Measurements from ENCODE around the gene PRELID1.

Gene PRELID1

GRCh38 chr5:177327539-177328522, 24.2 kb downstream of the PRELID1 start:
- Histone ChIP-seq H3K27ac (ENCODE audit: low read depth in 2 of 2, low read length in 2 of 2) (no peak overlapping the region), H3K27me3 (ENCODE audit: control insufficient read depth in 2 of 2, insufficient read depth in 2 of 2, low read length in 2 of 2) (no peaks in the 10 kb centered on the region), H3K4me1 (ENCODE audit: control insufficient read depth in 2 of 2, insufficient read depth in 2 of 2, low read length in 2 of 2) (peaks cover 0 to 4% of the 10 kb centered on the region in 2 donors), H3K9ac (ENCODE audit: low read depth in 1 of 2, low read length in 2 of 2) (no peak overlapping the region), H3K4me3 (ENCODE audit: low read length in 2 of 2) (no peak overlapping the region), H3K36me3 (ENCODE audit: control insufficient read depth in 2 of 2, insufficient read depth in 2 of 2, low read length in 2 of 2) (peaks cover 23 to 36% of the 10 kb centered on the region in 2 donors), H3K9me3 (ENCODE audit: control insufficient read depth in 2 of 2, low read length in 2 of 2) (no peaks in the 10 kb centered on the region)

GRCh38 chr5:177328545-177329231, 25.1 kb downstream of the PRELID1 start:
- Histone ChIP-seq H3K9ac (ENCODE audit: low read depth in 1 of 2, low read length in 2 of 2) (no peak overlapping the region), H3K4me1 (ENCODE audit: control insufficient read depth in 2 of 2, insufficient read depth in 2 of 2, low read length in 2 of 2) (peaks cover 0 to 4% of the 10 kb centered on the region in 2 donors), H3K27me3 (ENCODE audit: control insufficient read depth in 2 of 2, insufficient read depth in 2 of 2, low read length in 2 of 2) (no peaks in the 10 kb centered on the region), H3K9me3 (ENCODE audit: control insufficient read depth in 2 of 2, low read length in 2 of 2) (no peaks in the 10 kb centered on the region), H3K4me3 (ENCODE audit: low read length in 2 of 2) (no peak overlapping the region), H3K36me3 (ENCODE audit: control insufficient read depth in 2 of 2, insufficient read depth in 2 of 2, low read length in 2 of 2) (peaks cover 30 to 45% of the 10 kb centered on the region in 2 donors), H3K27ac (ENCODE audit: low read depth in 2 of 2, low read length in 2 of 2) (no peak overlapping the region)

GRCh38 chr5:177329883-177330282, 26.3 kb downstream of the PRELID1 start:
- H3K4me3 ChIP-seq (ENCODE audit: low read length in 2 of 2): no peak overlapping the region
- H3K9ac ChIP-seq (ENCODE audit: low read depth in 1 of 2, low read length in 2 of 2): no peak overlapping the region
- no peaks in the 10 kb centered on the region for H3K27me3 ChIP-seq (ENCODE audit: control insufficient read depth in 2 of 2, insufficient read depth in 2 of 2, low read length in 2 of 2)
- no peaks in the 10 kb centered on the region for H3K9me3 ChIP-seq (ENCODE audit: control insufficient read depth in 2 of 2, low read length in 2 of 2)
- no peak overlapping the region for H3K27ac ChIP-seq (ENCODE audit: low read depth in 2 of 2, low read length in 2 of 2)
- H3K36me3 ChIP-seq (ENCODE audit: control insufficient read depth in 2 of 2, insufficient read depth in 2 of 2, low read length in 2 of 2): peaks cover 42 to 57% of the 10 kb centered on the region in 2 donors
- H3K4me1 ChIP-seq (ENCODE audit: control insufficient read depth in 2 of 2, insufficient read depth in 2 of 2, low read length in 2 of 2): peaks cover 0 to 4% of the 10 kb centered on the region in 2 donors

- H3K4me3 ChIP-seq (ENCODE audit: low read length in 2 of 2): no peak overlapping the region
- H3K4me1 ChIP-seq (ENCODE audit: control insufficient read depth in 2 of 2, insufficient read depth in 2 of 2, low read length in 2 of 2): peaks cover 0 to 2% of the 10 kb centered on the region in 2 donors
- H3K27ac ChIP-seq (ENCODE audit: low read depth in 2 of 2, low read length in 2 of 2): no peak overlapping the region
- peaks cover 55 to 70% of the 10 kb centered on the region in 2 donors for H3K36me3 ChIP-seq (ENCODE audit: control insufficient read depth in 2 of 2, insufficient read depth in 2 of 2, low read length in 2 of 2)
- no peaks in the 10 kb centered on the region for H3K9me3 ChIP-seq (ENCODE audit: control insufficient read depth in 2 of 2, low read length in 2 of 2)
- no peak overlapping the region for H3K9ac ChIP-seq (ENCODE audit: low read depth in 1 of 2, low read length in 2 of 2)
- H3K27me3 ChIP-seq (ENCODE audit: control insufficient read depth in 2 of 2, insufficient read depth in 2 of 2, low read length in 2 of 2): no peaks in the 10 kb centered on the region
Measured at GRCh38 chr5:177330991-177331842, 27.6 kb downstream of the PRELID1 start.

- Histone ChIP-seq H3K27me3 (ENCODE audit: control insufficient read depth in 2 of 2, insufficient read depth in 2 of 2, low read length in 2 of 2) (no peaks in the 10 kb centered on the region), H3K9ac (ENCODE audit: low read depth in 1 of 2, low read length in 2 of 2) (no peak overlapping the region), H3K9me3 (ENCODE audit: control insufficient read depth in 2 of 2, low read length in 2 of 2) (no peaks in the 10 kb centered on the region), H3K4me1 (ENCODE audit: control insufficient read depth in 2 of 2, insufficient read depth in 2 of 2, low read length in 2 of 2) (no peaks in the 10 kb centered on the region), H3K4me3 (ENCODE audit: low read length in 2 of 2) (no peak overlapping the region), H3K27ac (ENCODE audit: low read depth in 2 of 2, low read length in 2 of 2) (no peak overlapping the region), H3K36me3 (ENCODE audit: control insufficient read depth in 2 of 2, insufficient read depth in 2 of 2, low read length in 2 of 2) (peaks cover 66 to 79% of the 10 kb centered on the region in 2 donors)
Measured at GRCh38 chr5:177332031-177332895, 28.7 kb downstream of the PRELID1 start.

- peaks cover 72 to 81% of the 10 kb centered on the region in 2 donors for H3K36me3 ChIP-seq (ENCODE audit: control insufficient read depth in 2 of 2, insufficient read depth in 2 of 2, low read length in 2 of 2)
- H3K4me1 ChIP-seq (ENCODE audit: control insufficient read depth in 2 of 2, insufficient read depth in 2 of 2, low read length in 2 of 2): no peaks in the 10 kb centered on the region
- H3K9me3 ChIP-seq (ENCODE audit: control insufficient read depth in 2 of 2, low read length in 2 of 2): no peaks in the 10 kb centered on the region
- no peak overlapping the region for H3K4me3 ChIP-seq (ENCODE audit: low read length in 2 of 2)
- no peak overlapping the region for H3K9ac ChIP-seq (ENCODE audit: low read depth in 1 of 2, low read length in 2 of 2)
- H3K27ac ChIP-seq (ENCODE audit: low read depth in 2 of 2, low read length in 2 of 2): no peak overlapping the region
- H3K27me3 ChIP-seq (ENCODE audit: control insufficient read depth in 2 of 2, insufficient read depth in 2 of 2, low read length in 2 of 2): no peaks in the 10 kb centered on the region
Measured at GRCh38 chr5:177332896-177333260, 29.3 kb downstream of the PRELID1 start.

- H3K27ac ChIP-seq (ENCODE audit: low read depth in 2 of 2, low read length in 2 of 2): no peak overlapping the region
- no peaks in the 10 kb centered on the region for H3K9me3 ChIP-seq (ENCODE audit: control insufficient read depth in 2 of 2, low read length in 2 of 2)
- no peak overlapping the region for H3K9ac ChIP-seq (ENCODE audit: low read depth in 1 of 2, low read length in 2 of 2)
- peaks cover 77 to 86% of the 10 kb centered on the region in 2 donors for H3K36me3 ChIP-seq (ENCODE audit: control insufficient read depth in 2 of 2, insufficient read depth in 2 of 2, low read length in 2 of 2)
- H3K4me3 ChIP-seq (ENCODE audit: low read length in 2 of 2): no peak overlapping the region
- no peaks in the 10 kb centered on the region for H3K4me1 ChIP-seq (ENCODE audit: control insufficient read depth in 2 of 2, insufficient read depth in 2 of 2, low read length in 2 of 2)
- no peaks in the 10 kb centered on the region for H3K27me3 ChIP-seq (ENCODE audit: control insufficient read depth in 2 of 2, insufficient read depth in 2 of 2, low read length in 2 of 2)
Measured at GRCh38 chr5:177333420-177334154, 30.0 kb downstream of the PRELID1 start.

- H3K4me1 ChIP-seq (ENCODE audit: control insufficient read depth in 2 of 2, insufficient read depth in 2 of 2, low read length in 2 of 2): no peaks in the 10 kb centered on the region
- H3K9me3 ChIP-seq (ENCODE audit: control insufficient read depth in 2 of 2, low read length in 2 of 2): no peaks in the 10 kb centered on the region
- no peaks in the 10 kb centered on the region for H3K27me3 ChIP-seq (ENCODE audit: control insufficient read depth in 2 of 2, insufficient read depth in 2 of 2, low read length in 2 of 2)
- H3K27ac ChIP-seq (ENCODE audit: low read depth in 2 of 2, low read length in 2 of 2): no peak overlapping the region
- H3K36me3 ChIP-seq (ENCODE audit: control insufficient read depth in 2 of 2, insufficient read depth in 2 of 2, low read length in 2 of 2): peaks cover 80 to 90% of the 10 kb centered on the region in 2 donors
- H3K4me3 ChIP-seq (ENCODE audit: low read length in 2 of 2): no peak overlapping the region
- H3K9ac ChIP-seq (ENCODE audit: low read depth in 1 of 2, low read length in 2 of 2): no peak overlapping the region
Measured at GRCh38 chr5:177334155-177334551, 30.6 kb downstream of the PRELID1 start.
